Measurements from ENCODE around the gene BST1.

GRCh38 chr4:15676899-15677298, 26.0 kb upstream of the BST1 start:
- TF ChIP-seq CTCF (IDR thresholded peaks at IDR 0.05) (no peak), POLR2A (IDR thresholded peaks at IDR 0.05) (no peak)

All from lower leg skin (tissue), 3 donors.